A673 (cell line): ENCODE results near the gene CYP4F3. TPM values are rescaled to one million over a fixed set of nuclear protein-coding genes. Genes with fewer than 3 reads are reported as not detected.
"Not testable (repeated sequence)": the region's sequence is repeated elsewhere in the genome, so short reads cannot be mapped to it uniquely, and the experiment has no call there.

Experiments used
- Bru-seq: library from RNA; stranded (reverse); fragments of 400-500 nt; gene quantifications from one replicate; lab custom pipeline; 2021; lab: Mats Ljungman, UMichigan
- BruChase-seq, 2 experiments: library from RNA; stranded (reverse); fragments of 400-500 nt; gene quantifications; one replicate each; lab custom pipeline; 2021; lab: Mats Ljungman, UMichigan
- BruUV-seq: library from RNA; stranded (reverse); fragments of 400-500 nt; replicated peaks from 2 replicates; lab custom pipeline; 2021; lab: Mats Ljungman, UMichigan
- CTCF ChIA-PET: fragments of 300-600 bp; sonication (Branson Sonifier 250); formaldehyde crosslinking; loops from one replicate; lab custom pipeline; 2022; ENCODE audit warnings: antibody characterized with exemption; lab: Charles Lee
- POLR2A ChIA-PET: fragments of 300-600 bp; sonication (Branson Sonifier 250); formaldehyde crosslinking; loops from one replicate; lab custom pipeline; 2022; ENCODE audit warnings: antibody characterized with exemption; ENCODE audit not compliant: low non-redundant PET; lab: Charles Lee
- DNase-seq: peaks from one replicate; pipeline ENCODE4 v3.0.0-alpha.2; 2015; ENCODE audit warnings: low spot score
- H3K27ac ChIP-seq: fragments of 200-600 bp; sonication (generic); 2 replicates; pipeline ENCODE4 v1.5.1; 2016; ENCODE audit warnings: mixed run types, low read depth, mild to moderate bottlenecking, mixed read lengths, antibody characterized with exemption, low read length; ENCODE audit not compliant: poor library complexity, severe bottlenecking
- H3K27me3 ChIP-seq: fragments of 200-600 bp; sonication (generic); replicated peaks from 2 replicates; pipeline ENCODE4 v1.6.1; 2017; ENCODE audit warnings: mixed run types, low read depth, mild to moderate bottlenecking, mixed read lengths, antibody characterized with exemption, low read length; ENCODE audit not compliant: insufficient read depth, poor library complexity
- H3K36me3 ChIP-seq: fragments of 200-600 bp; sonication (generic); 2 replicates; pipeline ENCODE4 v1.6.1; 2016; ENCODE audit warnings: mixed run types, mild to moderate bottlenecking, mixed read lengths, antibody characterized with exemption, low read length; ENCODE audit not compliant: insufficient read depth, poor library complexity, severe bottlenecking
- H3K4me1 ChIP-seq: fragments of 200-600 bp; sonication (generic); 2 replicates; pipeline ENCODE4 v1.6.1; 2017; ENCODE audit warnings: mixed run types, mild to moderate bottlenecking, mixed read lengths, antibody characterized with exemption, low read length; ENCODE audit not compliant: insufficient read depth, poor library complexity, severe bottlenecking
- H3K4me3 ChIP-seq: fragments of 200-600 bp; sonication (generic); 2 replicates; pipeline ENCODE4 v1.5.1; 2016; ENCODE audit warnings: low read depth, mixed run types, mild to moderate bottlenecking, mixed read lengths, low read length; ENCODE audit not compliant: poor library complexity, severe bottlenecking
- H3K9me3 ChIP-seq: fragments of 200-600 bp; sonication (generic); 2 replicates; pipeline ENCODE4 v1.6.1; 2016; ENCODE audit warnings: mixed run types, low read depth, mild to moderate bottlenecking, mixed read lengths, antibody characterized with exemption, low read length; ENCODE audit not compliant: poor library complexity, severe bottlenecking
- EZH2 ChIP-seq: fragments of 200-600 bp; sonication (generic); IDR thresholded peaks from 2 replicates; pipeline ENCODE4 v1.6.1; 2017; ENCODE audit warnings: borderline replicate concordance, low read depth, mild to moderate bottlenecking, mixed read lengths, antibody characterized with exemption, low read length; ENCODE audit not compliant: poor library complexity, severe bottlenecking
- intact Hi-C: fragments of 100-400 bp; cut with micrococcal nuclease; formaldehyde crosslinking; loops from one replicate; pipeline ENCODE4 v1.10.0; 2022; ENCODE audit not compliant: unreplicated experiment
- long read RNA-seq: library from polyadenylated mRNA; stranded (forward); transcript quantifications from one replicate; pipeline ENCODE4 v2.0.0, GENCODE V29; 2022
- total RNA-seq: library from RNA; stranded (reverse); gene quantifications from 2 replicates; pipeline ENCODE4 v1.2.3, GENCODE V29; 2021
- TF ChIP-seq, protein P1 (sequence below): fragments of 300-800, 200-600 bp; sonication (generic); conservative IDR thresholded peaks from 2 replicates; pipeline ENCODE4 v1.5.1; 2017; ENCODE audit warnings: low read depth, mild to moderate bottlenecking, antibody characterized with exemption, low read length, moderate library complexity, mixed read lengths

Gene CYP4F3, protein sequence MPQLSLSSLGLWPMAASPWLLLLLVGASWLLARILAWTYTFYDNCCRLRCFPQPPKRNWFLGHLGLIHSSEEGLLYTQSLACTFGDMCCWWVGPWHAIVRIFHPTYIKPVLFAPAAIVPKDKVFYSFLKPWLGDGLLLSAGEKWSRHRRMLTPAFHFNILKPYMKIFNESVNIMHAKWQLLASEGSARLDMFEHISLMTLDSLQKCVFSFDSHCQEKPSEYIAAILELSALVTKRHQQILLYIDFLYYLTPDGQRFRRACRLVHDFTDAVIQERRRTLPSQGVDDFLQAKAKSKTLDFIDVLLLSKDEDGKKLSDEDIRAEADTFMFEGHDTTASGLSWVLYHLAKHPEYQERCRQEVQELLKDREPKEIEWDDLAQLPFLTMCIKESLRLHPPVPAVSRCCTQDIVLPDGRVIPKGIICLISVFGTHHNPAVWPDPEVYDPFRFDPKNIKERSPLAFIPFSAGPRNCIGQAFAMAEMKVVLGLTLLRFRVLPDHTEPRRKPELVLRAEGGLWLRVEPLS
- not detected in 2 replicates for total RNA-seq
- Bru-seq, nascent RNA, result not detected
- BruChase-seq, experiment 1, labeled RNA remaining after a 2-hour chase, result not detected
- percentile 4 among the genes with signal in this experiment for BruChase-seq, experiment 2, labeled RNA remaining after a 6-hour chase
- long read RNA-seq, result 0 reads

GRCh38 chr19:15640294-15640903, at the start of gene CYP4F3:
Gene CYP4F3, plus strand, starts transcription at chr19:15640897. Its CDS starts 519 bp downstream, at chr19:15641416.
- H3K36me3 ChIP-seq, result no peaks in the 10 kb centered on the region
- no peak within 1 kb of the TSS for H3K4me3 ChIP-seq
- H3K4me1 ChIP-seq, result no peaks in the 10 kb centered on the region
- H3K9me3 ChIP-seq, result no peaks in the 10 kb centered on the region
- no TSS peak for BruUV-seq
- TF ChIP-seq, protein P1, sequence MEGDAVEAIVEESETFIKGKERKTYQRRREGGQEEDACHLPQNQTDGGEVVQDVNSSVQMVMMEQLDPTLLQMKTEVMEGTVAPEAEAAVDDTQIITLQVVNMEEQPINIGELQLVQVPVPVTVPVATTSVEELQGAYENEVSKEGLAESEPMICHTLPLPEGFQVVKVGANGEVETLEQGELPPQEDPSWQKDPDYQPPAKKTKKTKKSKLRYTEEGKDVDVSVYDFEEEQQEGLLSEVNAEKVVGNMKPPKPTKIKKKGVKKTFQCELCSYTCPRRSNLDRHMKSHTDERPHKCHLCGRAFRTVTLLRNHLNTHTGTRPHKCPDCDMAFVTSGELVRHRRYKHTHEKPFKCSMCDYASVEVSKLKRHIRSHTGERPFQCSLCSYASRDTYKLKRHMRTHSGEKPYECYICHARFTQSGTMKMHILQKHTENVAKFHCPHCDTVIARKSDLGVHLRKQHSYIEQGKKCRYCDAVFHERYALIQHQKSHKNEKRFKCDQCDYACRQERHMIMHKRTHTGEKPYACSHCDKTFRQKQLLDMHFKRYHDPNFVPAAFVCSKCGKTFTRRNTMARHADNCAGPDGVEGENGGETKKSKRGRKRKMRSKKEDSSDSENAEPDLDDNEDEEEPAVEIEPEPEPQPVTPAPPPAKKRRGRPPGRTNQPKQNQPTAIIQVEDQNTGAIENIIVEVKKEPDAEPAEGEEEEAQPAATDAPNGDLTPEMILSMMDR, result no peak
- TF ChIP-seq EZH2, result no peak
- POLR2A ChIA-PET, result interaction anchor here (0.6 kb wide), 1 partner anchor 256 kb away, joined by 3 read pairs; no protein-coding TSS in a partner anchor
- H3K27me3 ChIP-seq, result no peaks in the 10 kb centered on the region
- CTCF ChIA-PET, result no interaction called here
- peak; percentile 64 for DNase-seq
- H3K27ac ChIP-seq, result no peak within 1 kb of the TSS
- intact Hi-C loops, result no loop called here

- Histone ChIP-seq H3K27ac (no peak overlapping the region), H3K36me3 (no peaks in the 10 kb centered on the region), H3K4me1 (no peaks in the 10 kb centered on the region), H3K4me3 (no peak overlapping the region), H3K27me3 (no peaks in the 10 kb centered on the region), H3K9me3 (no peaks in the 10 kb centered on the region)
- DNase-seq, result no peak
- ChIA-PET POLR2A (no interaction called here), CTCF (no interaction called here)
- intact Hi-C loops, result no loop called here
- TF ChIP-seq, protein P1, result no peak
- TF ChIP-seq EZH2, result no peak
- BruUV-seq, result no TSS peak
Observed at GRCh38 chr19:15591796-15592195, 48.9 kb upstream of the CYP4F3 start.

DNA sequence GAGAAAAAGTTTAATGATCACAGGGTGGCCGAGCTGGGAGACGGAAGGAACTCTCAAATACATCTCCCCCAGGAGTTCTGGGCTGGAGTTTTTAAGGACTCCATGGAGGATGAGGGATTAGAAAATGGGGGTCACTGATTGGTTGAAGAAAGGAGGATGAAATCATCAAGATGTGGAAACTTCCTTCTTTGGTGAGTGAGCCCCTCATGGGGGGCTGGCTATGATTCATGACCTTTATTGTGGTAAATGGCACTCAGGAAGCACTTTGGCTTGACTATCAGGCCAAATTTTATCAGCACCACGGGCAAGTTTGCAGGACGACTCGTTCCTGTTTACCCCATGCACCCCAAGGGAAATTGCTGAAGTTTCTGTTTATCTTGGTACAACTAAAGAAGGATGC, 48.2 kb upstream of the CYP4F3 start:
- CTCF ChIA-PET, H3K9me3 ChIP-seq, POLR2A ChIA-PET, H3K27me3 ChIP-seq, H3K27ac ChIP-seq, H3K4me3 ChIP-seq, DNase-seq, H3K4me1 ChIP-seq, intact Hi-C loops, H3K36me3 ChIP-seq, BruUV-seq: not testable (repeated sequence)

DNA sequence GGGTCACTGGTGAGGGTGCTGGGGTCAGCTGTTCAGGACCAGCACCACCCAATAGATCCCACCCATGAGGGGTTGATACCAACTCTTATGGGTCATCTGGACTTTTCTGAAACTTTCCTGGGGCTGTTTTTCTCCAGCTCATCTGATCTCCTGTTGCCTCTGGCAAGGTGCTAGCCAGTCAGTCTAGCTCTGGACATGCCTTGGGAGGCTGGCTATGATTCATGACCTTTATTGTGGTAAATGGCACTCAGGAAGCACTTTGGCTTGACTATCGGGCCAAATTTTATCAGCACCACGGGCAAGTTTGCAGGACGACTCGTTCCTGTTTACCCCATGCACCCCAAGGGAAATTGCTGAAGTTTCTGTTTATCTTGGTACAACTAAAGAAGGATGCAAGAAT, 46.9 kb upstream of the CYP4F3 start:
- H3K27ac ChIP-seq, intact Hi-C loops, POLR2A ChIA-PET, DNase-seq, BruUV-seq, H3K9me3 ChIP-seq, H3K4me3 ChIP-seq, H3K27me3 ChIP-seq, CTCF ChIA-PET, H3K36me3 ChIP-seq, H3K4me1 ChIP-seq: not testable (repeated sequence)
